ENCODE data around the gene GMEB1.

DNA sequence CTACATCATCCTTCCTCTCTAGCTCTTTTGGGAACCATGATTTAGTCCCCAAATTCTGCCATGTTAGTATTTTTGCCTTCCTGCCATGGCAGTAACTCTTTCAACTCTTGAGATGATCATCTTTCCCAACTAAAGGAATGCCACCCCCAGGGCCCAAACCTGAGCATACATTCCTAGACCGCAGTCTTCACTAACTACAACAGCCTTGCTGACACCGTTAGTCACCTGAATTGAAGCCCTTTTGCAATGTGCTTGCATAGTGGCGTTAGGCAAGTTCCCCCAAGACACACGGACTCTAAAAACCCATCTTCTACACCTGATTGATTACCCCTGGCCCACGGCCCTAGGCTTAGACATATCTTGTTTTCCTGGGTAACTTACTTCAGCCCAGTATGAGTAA, 51.8 kb downstream of the GMEB1 start:
- TF ChIP-seq TAF1 (IDR thresholded peaks at IDR 0.05; ENCODE audit: borderline replicate concordance, insufficient read depth, low read length): no peak
- no peak for TF ChIP-seq POLR2AphosphoS5 (IDR thresholded peaks at IDR 0.05; ENCODE audit: low read depth, low read length)
- no peak for TF ChIP-seq SIN3A (IDR thresholded peaks at IDR 0.05; ENCODE audit: borderline replicate concordance, insufficient read depth, low read length)
- TF ChIP-seq, protein P1, sequence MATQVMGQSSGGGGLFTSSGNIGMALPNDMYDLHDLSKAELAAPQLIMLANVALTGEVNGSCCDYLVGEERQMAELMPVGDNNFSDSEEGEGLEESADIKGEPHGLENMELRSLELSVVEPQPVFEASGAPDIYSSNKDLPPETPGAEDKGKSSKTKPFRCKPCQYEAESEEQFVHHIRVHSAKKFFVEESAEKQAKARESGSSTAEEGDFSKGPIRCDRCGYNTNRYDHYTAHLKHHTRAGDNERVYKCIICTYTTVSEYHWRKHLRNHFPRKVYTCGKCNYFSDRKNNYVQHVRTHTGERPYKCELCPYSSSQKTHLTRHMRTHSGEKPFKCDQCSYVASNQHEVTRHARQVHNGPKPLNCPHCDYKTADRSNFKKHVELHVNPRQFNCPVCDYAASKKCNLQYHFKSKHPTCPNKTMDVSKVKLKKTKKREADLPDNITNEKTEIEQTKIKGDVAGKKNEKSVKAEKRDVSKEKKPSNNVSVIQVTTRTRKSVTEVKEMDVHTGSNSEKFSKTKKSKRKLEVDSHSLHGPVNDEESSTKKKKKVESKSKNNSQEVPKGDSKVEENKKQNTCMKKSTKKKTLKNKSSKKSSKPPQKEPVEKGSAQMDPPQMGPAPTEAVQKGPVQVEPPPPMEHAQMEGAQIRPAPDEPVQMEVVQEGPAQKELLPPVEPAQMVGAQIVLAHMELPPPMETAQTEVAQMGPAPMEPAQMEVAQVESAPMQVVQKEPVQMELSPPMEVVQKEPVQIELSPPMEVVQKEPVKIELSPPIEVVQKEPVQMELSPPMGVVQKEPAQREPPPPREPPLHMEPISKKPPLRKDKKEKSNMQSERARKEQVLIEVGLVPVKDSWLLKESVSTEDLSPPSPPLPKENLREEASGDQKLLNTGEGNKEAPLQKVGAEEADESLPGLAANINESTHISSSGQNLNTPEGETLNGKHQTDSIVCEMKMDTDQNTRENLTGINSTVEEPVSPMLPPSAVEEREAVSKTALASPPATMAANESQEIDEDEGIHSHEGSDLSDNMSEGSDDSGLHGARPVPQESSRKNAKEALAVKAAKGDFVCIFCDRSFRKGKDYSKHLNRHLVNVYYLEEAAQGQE (IDR thresholded peaks at IDR 0.05; ENCODE audit: insufficient read depth in 1 of 2, low read depth in 2 of 2, low read length in 2 of 2): no peak

Measured in PFSK-1 (cell line).